Gastrocnemius medialis (tissue), 4 donors: ENCODE measurements around the gene NOP9. TPM values are rescaled to one million over a fixed set of nuclear protein-coding genes. Genes with fewer than 3 reads are reported as not detected.

Experiments used
- ATAC-seq, 2 donors: fragments of 150-250 bp; one replicate each; pipeline ENCODE4 v1.9.1; 2016
- DNase-seq, 2 donors: peaks; one replicate each; pipeline ENCODE4 v3.0.0-alpha.2; 2019
- H3K27ac ChIP-seq, 4 donors: fragments of 200-600 bp; sonication (generic); 1 replicate in 1 of 4; 2 replicates in 3 of 4; pipeline ENCODE4 v1.5.1; 2016 to 2018; ENCODE audit warnings: mild to moderate bottlenecking in 2 of 4, moderate library complexity in 1 of 4
- H3K27me3 ChIP-seq, 3 donors: fragments of 200-600 bp; sonication (generic) in 2 of 3; 1 replicate in 1 of 3; 2 replicates in 2 of 3; pipeline versions ENCODE4 v1.5.1 to v1.6.0; 2016 to 2019; ENCODE audit warnings: mild to moderate bottlenecking in 1 of 3, moderate library complexity in 1 of 3
- H3K36me3 ChIP-seq, 2 donors: fragments of 200-600 bp; sonication (generic) in 1 of 2; one replicate each; pipeline ENCODE4 v1.5.1; 2017 to 2018
- H3K4me1 ChIP-seq, 2 donors: fragments of 200-600 bp; sonication (generic) in 1 of 2; one replicate each; pipeline ENCODE4 v1.5.1; 2016 to 2017; ENCODE audit warnings: mild to moderate bottlenecking in 2 of 2
- H3K4me3 ChIP-seq, 4 donors: fragments of 200-600 bp; sonication (generic) in 3 of 4; 1 replicate in 1 of 4; 2 replicates in 3 of 4; pipeline ENCODE4 v1.5.1; 2016 to 2019; ENCODE audit warnings: mild to moderate bottlenecking in 2 of 4
- H3K9me3 ChIP-seq, 3 donors: fragments of 200-600 bp; sonication (generic) in 2 of 3; 1 replicate in 1 of 3; 2 replicates in 2 of 3; pipeline ENCODE4 v1.5.1; 2016 to 2019
- POLR2A ChIP-seq, 2 donors: fragments of 450-650 bp; IDR thresholded peaks; one replicate each; pipeline ENCODE4 v1.6.1; 2017; ENCODE audit warnings: antibody characterized with exemption in 2 of 2, mild to moderate bottlenecking in 2 of 2, moderate library complexity in 2 of 2
- in situ Hi-C, 4 donors: fragments of 200-750 bp; cut with MboI; loops; one replicate each; pipeline versions ENCODE4 v1.15.0 to v1.8.0; 2017; ENCODE audit warnings: low sequenced_read_pairs in 4 of 4
- intact Hi-C: fragments of 100-400 bp; cut with DNase I; formaldehyde crosslinking; loops from one replicate; pipeline ENCODE4 v1.15.1; 2023; ENCODE audit warnings: low total_unique reads
- total RNA-seq, 4 donors: library from RNA; depleted of rRNA; stranded (reverse); fragments of >200 nt; gene quantifications; one replicate each; pipeline versions ENCODE4 v1.1.0 to v1.2.3, GENCODE V29; 2016
- TF ChIP-seq, protein P1 (sequence below), 5 experiments: fragments of 450-650 bp in 3 of 5; fragments of 200-600 bp in 2 of 5; sonication (generic) in 2 of 5; IDR thresholded peaks in 4 of 5; conservative IDR thresholded peaks in 1 of 5; 1 replicate in 4 of 5; 2 replicates in 1 of 5; pipeline ENCODE4 v1.5.1; 2016 to 2019; ENCODE audit warnings: antibody characterized with exemption in 5 of 5, mild to moderate bottlenecking in 3 of 5, moderate library complexity in 3 of 5

NOP9 gene
- total RNA-seq, 4 donors from 2014 or later = 27.2 to 43.5 (median 32.2) TPM

DNA sequence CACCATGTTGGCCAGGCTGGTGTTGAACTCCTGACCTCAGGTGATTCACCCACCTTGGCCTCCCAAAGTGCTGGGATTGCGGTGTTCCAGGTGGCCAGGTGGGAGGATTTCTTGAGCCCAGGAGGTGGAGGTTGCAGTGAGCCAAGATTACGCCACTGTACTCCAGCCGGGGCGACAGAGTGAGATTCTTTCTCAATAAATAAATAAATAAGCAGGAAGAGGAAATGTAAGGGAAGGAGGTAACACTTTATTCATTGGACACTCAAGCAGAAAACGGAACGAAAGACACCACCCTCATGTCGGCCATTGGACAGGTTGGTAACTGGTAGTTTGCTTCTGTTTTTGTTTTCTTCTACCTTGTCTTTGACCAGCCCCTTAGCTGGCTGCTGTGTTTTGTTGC, 55.4 kb downstream of the NOP9 start:
- DNase-seq (no peak), ATAC-seq (no peak)
- Histone ChIP-seq H3K36me3 (no peaks in the 10 kb centered on the region), H3K27ac (no peak overlapping the region), H3K27me3 (peaks cover 0 to 9% (median 8%) of the 10 kb centered on the region in 3 donors), H3K4me1 (no peaks in the 10 kb centered on the region), H3K9me3 (no peaks in the 10 kb centered on the region), H3K4me3 (no peak overlapping the region)
- in situ Hi-C loops (no loop called here), intact Hi-C loops (no loop called here)
- TF ChIP-seq, protein P1, sequence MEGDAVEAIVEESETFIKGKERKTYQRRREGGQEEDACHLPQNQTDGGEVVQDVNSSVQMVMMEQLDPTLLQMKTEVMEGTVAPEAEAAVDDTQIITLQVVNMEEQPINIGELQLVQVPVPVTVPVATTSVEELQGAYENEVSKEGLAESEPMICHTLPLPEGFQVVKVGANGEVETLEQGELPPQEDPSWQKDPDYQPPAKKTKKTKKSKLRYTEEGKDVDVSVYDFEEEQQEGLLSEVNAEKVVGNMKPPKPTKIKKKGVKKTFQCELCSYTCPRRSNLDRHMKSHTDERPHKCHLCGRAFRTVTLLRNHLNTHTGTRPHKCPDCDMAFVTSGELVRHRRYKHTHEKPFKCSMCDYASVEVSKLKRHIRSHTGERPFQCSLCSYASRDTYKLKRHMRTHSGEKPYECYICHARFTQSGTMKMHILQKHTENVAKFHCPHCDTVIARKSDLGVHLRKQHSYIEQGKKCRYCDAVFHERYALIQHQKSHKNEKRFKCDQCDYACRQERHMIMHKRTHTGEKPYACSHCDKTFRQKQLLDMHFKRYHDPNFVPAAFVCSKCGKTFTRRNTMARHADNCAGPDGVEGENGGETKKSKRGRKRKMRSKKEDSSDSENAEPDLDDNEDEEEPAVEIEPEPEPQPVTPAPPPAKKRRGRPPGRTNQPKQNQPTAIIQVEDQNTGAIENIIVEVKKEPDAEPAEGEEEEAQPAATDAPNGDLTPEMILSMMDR (IDR thresholded peaks at IDR 0.05 in 4 of 5, conservative IDR thresholded peaks at IDR 0.05 in 1 of 5) = no peak
- no peak for TF ChIP-seq POLR2A (IDR thresholded peaks at IDR 0.05)

DNA sequence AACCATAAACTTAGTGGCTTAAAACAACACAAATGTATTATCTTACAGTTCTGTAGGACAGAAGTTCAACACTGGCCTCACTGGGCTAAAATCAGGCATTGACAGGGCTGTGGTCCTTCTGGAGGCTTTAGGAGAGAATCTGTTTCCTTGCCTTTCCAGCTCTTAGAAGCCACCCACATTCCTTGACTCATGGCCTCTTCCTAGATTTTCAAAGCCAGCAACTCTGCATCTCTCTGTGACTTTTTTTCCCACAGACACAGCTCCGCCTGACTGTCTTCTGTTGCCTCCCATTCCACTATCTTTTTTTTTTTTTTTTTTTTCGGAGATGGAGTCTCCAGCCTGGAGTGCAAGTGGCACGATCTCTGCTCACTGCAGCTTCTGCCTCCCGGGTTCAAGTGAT, 56.6 kb downstream of the NOP9 start:
- ATAC-seq (no peak), DNase-seq (no peak)
- no peaks in the 10 kb centered on the region for H3K4me1 ChIP-seq
- H3K9me3 ChIP-seq = no peaks in the 10 kb centered on the region
- H3K36me3 ChIP-seq = no peaks in the 10 kb centered on the region
- no peak overlapping the region for H3K27ac ChIP-seq
- intact Hi-C loops (no loop called here), in situ Hi-C loops (no loop called here)
- TF ChIP-seq, protein P1 (IDR thresholded peaks at IDR 0.05 in 4 of 5, conservative IDR thresholded peaks at IDR 0.05 in 1 of 5) = no peak
- TF ChIP-seq POLR2A (IDR thresholded peaks at IDR 0.05) = no peak
- no peak overlapping the region for H3K4me3 ChIP-seq
- H3K27me3 ChIP-seq = peaks cover 0 to 8% (median 8%) of the 10 kb centered on the region in 3 donors

Other genes starting within 250 kb of the NOP9 start
- gene CARMIL3, start 247.8 kb upstream of the NOP9 start, total RNA-seq = under 1 TPM in 2 of 4 donors, not detected in 2; 0.04 to 0.31 TPM
- gene CPNE6, start 228.3 kb upstream of the NOP9 start, total RNA-seq = not detected
- 1 to 10 TPM; 1.9 to 9.8 (median 3.6) TPM for gene PCK2, start 205.5 kb upstream of the NOP9 start, total RNA-seq
- gene DCAF11, start 185.1 kb upstream of the NOP9 start, total RNA-seq = 100 to 1,000 TPM in 1 of 4 donors, 10 to 100 TPM in 3; 52.4 to 113 (median 88.7) TPM
- gene NRL, start 184.9 kb upstream of the NOP9 start, total RNA-seq = 1 to 10 TPM in 3 of 4 donors, under 1 TPM in 1; 0.82 to 4.5 (median 2.4) TPM
- 10 to 100 TPM; 45.3 to 91.3 (median 65.4) TPM for gene FITM1, start 169.2 kb upstream of the NOP9 start, total RNA-seq
- 100 to 1,000 TPM in 2 of 4 donors, 10 to 100 TPM in 2; 63.3 to 158 (median 87.5) TPM for gene PSME1, start 163.7 kb upstream of the NOP9 start, total RNA-seq
- gene EMC9, start 158.3 kb upstream of the NOP9 start, total RNA-seq = 10 to 100 TPM; 13.6 to 18.8 (median 16.3) TPM
- 10 to 100 TPM; 13.7 to 53.2 (median 21.5) TPM for gene PSME2, start 153.2 kb upstream of the NOP9 start, total RNA-seq
- gene RNF31, start 152.4 kb upstream of the NOP9 start, total RNA-seq = 100 to 1,000 TPM in 1 of 4 donors, 10 to 100 TPM in 3; 63.3 to 140 (median 82.4) TPM
- 10 to 100 TPM in 3 of 4 donors, 1 to 10 TPM in 1; 6.5 to 36.7 (median 11.9) TPM for gene IRF9, start 138.6 kb upstream of the NOP9 start, total RNA-seq
- 1 to 10 TPM in 1 of 4 donors, under 1 TPM in 2, not detected in 1; 0.27 to 3.1 (median 0.82) TPM for gene REC8, start 127.8 kb upstream of the NOP9 start, total RNA-seq
- gene IPO4, start 111.0 kb upstream of the NOP9 start, total RNA-seq = 10 to 100 TPM; 35.7 to 73.2 (median 55.4) TPM
- 10 to 100 TPM; 31.4 to 46.4 (median 36.7) TPM for gene TM9SF1, start 104.4 kb upstream of the NOP9 start, total RNA-seq
- gene TSSK4, start 94.2 kb upstream of the NOP9 start, total RNA-seq = not detected
- 10 to 100 TPM; 13.6 to 29.8 (median 20.7) TPM for gene CHMP4A, start 86.4 kb upstream of the NOP9 start, total RNA-seq
- 10 to 100 TPM in 3 of 4 donors, 1 to 10 TPM in 1; 6.7 to 19.2 (median 13.9) TPM for gene MDP1, start 83.8 kb upstream of the NOP9 start, total RNA-seq
- 100 to 1,000 TPM; 141 to 178 (median 162) TPM for gene NEDD8, start 67.5 kb upstream of the NOP9 start, total RNA-seq
- gene GMPR2, start 66.9 kb upstream of the NOP9 start, total RNA-seq = 10 to 100 TPM; 15.4 to 44.8 (median 27.4) TPM
- 10 to 100 TPM; 41.4 to 77.1 (median 50.7) TPM for gene TINF2, start 57.2 kb upstream of the NOP9 start, total RNA-seq
- under 1 TPM in 1 of 4 donors, not detected in 3; 0.20 TPM for gene TGM1, start 36.7 kb upstream of the NOP9 start, total RNA-seq
- 10 to 100 TPM; 20.9 to 32.8 (median 28.0) TPM for gene RABGGTA, start 28.3 kb upstream of the NOP9 start, total RNA-seq
- gene DHRS1, start 70 bp upstream of the NOP9 start, total RNA-seq = 10 to 100 TPM in 2 of 4 donors, 1 to 10 TPM in 2; 1.9 to 12.2 (median 8.2) TPM
- 1 to 10 TPM in 1 of 4 donors, under 1 TPM in 3; 0.39 to 1.5 (median 0.88) TPM for gene CIDEB, start 8.1 kb downstream of the NOP9 start, total RNA-seq
- gene LTB4R2, start 10.3 kb downstream of the NOP9 start, total RNA-seq = 1 to 10 TPM in 2 of 4 donors, under 1 TPM in 2; 0.39 to 3.3 (median 2.0) TPM
- 1 to 10 TPM in 2 of 4 donors, under 1 TPM in 2; 0.13 to 2.2 (median 0.75) TPM for gene LTB4R, start 11.7 kb downstream of the NOP9 start, total RNA-seq
- gene ADCY4, start 35.2 kb downstream of the NOP9 start, total RNA-seq = 10 to 100 TPM in 1 of 4 donors, 1 to 10 TPM in 3; 7.9 to 16.6 (median 8.7) TPM
- gene RIPK3, start 40.1 kb downstream of the NOP9 start, total RNA-seq = 1 to 10 TPM in 2 of 4 donors, under 1 TPM in 2; 0.66 to 1.6 (median 0.97) TPM
- 10 to 100 TPM in 1 of 4 donors, 1 to 10 TPM in 3; 4.6 to 13.2 (median 7.5) TPM for gene NFATC4, start 68.3 kb downstream of the NOP9 start, total RNA-seq
- 1 to 10 TPM in 3 of 4 donors, under 1 TPM in 1; 0.87 to 3.7 (median 2.1) TPM for gene NYNRIN, start 99.2 kb downstream of the NOP9 start, total RNA-seq
- under 1 TPM in 3 of 4 donors, not detected in 1; 0.16 to 0.36 (median 0.24) TPM for gene CBLN3, start 129.8 kb downstream of the NOP9 start, total RNA-seq
- 10 to 100 TPM; 35.1 to 50.5 (median 44.7) TPM for gene KHNYN, start 130.1 kb downstream of the NOP9 start, total RNA-seq
- gene SDR39U1, start 142.9 kb downstream of the NOP9 start, total RNA-seq = 10 to 100 TPM; 21.7 to 51.4 (median 38.3) TPM
- gene CMA1, start 208.4 kb downstream of the NOP9 start, total RNA-seq = under 1 TPM in 1 of 4 donors, not detected in 3; 0.76 TPM